LHCN-M2 (cell line): Measurements from ENCODE around the gene STXBP2. TPM values are rescaled to one million over a fixed set of nuclear protein-coding genes. Genes with fewer than 3 reads are reported as not detected.

ENCODE experiments used
- DNase-seq: peaks from one replicate; pipeline ENCODE4 v3.0.0-alpha.2; 2012; ENCODE audit warnings: low read depth
- total RNA-seq: library from RNA; depleted of rRNA; stranded (reverse); fragments of >200 nt; gene quantifications from 2 replicates; pipeline ENCODE4 v1.2.3, GENCODE V29; 2014; rRNA removed

STXBP2 gene
- total RNA-seq, 1 experiment from 2014 or later = 0.11 TPM

DNA sequence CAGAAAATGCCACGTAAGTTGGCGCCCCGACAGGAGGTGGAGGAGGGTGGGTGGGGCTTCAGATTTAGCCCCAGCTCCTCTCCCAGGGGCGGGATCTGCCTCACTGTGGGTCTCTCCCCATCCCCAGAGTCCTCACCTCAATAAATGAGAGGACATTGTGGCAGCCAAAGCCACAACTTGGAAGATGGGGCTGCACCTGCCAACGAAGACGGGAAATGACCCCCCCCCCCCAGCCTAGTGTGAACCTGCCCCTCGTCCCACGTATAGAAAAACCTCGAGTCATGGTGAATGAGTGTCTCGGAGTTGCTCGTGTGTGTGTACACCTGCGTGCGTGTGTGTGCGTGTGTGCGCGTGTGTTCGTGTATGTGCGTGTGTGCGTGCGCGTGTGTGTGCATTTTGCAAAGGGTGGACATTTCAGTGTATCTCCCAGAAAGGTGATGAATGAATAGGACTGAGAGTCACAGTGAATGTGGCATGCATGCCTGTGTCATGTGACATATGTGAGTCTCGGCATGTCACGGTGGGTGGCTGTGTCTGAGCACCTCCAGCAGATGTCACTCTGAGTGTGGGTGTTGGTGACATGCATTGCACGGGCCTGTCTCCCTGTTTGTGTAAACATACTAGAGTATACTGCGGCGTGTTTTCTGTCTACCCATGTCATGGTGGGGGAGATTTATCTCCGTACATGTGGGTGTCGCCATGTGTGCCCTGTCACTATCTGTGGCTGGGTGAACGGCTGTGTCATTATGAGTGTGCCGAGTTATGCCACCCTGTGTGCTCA, 42.3 kb downstream of the STXBP2 start:
- no peak for DNase-seq

GRCh38 chr19:7679771-7680605, 43.1 kb downstream of the STXBP2 start:
- no peak for DNase-seq

DNA sequence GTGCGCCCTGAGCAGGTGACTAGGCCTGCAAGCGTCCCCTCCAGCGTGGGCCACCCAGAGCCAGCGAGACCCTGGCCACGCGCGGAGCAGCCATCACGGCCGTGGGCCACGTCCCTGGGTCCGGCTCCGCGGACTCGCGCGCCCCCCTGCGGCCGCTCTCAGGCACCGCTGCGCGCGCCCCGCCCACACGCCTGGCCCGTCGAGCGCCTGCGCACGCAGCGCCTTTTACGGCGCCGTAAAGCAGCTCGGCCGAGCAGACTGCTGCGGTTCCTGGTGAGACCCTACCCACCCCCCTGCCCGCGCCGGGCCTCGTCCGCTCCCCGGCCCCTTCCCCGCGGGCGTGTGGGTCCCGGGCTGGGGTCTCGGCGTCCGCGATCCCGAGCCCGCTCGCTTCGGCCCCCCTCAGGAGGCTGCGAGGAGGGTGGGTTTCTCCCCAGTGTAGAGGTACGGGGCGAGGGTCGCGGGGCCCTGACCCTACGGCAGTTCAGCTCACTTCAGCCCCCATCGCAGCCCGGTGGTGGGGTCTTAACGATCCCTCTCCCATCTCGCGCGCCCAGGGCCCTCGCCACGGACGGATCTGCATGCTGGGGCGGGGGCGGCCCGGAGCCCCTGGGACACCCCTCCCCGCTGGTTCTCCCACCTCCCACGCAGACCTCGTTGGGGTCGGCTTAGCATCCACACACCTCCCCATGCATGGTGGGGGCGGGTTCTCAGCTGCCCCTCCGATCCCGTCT, 43.9 kb downstream of the STXBP2 start, which contains the start of gene TRAPPC5:
Gene TRAPPC5 (plus strand): TSS at position 228 of the 734 bp plus-strand sequence. CDS start 1,421 bp downstream, outside the sequence.
- DNase-seq = peak; percentile 67

DNA sequence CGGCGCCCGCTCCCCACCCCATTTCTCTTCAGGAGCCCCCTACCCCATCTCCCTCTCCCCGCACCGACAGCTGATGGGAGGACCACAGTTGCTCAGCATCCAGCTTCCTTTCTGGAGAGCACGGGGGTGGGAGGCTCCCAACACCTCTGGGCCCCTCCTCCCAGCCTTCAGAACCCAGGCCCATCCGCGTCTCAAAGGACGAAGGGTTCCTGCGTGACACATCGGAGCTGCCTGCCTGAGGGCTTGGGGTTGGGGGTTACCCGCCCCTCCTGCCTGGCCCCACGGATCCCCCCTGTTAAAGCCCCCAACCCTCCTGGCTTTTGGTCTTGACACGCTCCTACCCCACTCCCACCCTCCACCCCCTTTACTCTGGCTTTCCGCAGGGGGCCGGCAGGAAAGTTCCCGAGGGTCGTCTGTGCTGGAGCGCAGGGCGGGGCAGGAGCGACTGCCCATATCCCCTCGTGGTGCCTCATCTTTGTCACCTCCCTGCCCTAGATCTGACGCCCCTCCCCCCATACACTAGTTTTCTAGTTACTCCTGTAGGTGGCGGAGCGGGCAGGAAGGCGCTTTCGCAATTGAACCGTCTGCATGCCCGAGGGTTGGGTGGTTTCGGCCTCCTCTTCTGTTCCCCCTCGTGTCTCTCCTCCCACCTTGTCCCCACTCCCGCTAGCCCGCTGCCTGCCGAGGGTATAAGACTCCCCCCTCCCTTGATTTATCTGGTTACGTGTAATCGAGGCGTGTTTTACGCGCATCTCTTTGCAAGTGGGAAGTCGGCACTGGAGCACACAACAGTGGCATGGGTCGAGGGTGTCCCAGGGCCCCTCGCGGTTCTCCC, 44.6 kb downstream of the STXBP2 start:
- peak; percentile 67 for DNase-seq

DNA sequence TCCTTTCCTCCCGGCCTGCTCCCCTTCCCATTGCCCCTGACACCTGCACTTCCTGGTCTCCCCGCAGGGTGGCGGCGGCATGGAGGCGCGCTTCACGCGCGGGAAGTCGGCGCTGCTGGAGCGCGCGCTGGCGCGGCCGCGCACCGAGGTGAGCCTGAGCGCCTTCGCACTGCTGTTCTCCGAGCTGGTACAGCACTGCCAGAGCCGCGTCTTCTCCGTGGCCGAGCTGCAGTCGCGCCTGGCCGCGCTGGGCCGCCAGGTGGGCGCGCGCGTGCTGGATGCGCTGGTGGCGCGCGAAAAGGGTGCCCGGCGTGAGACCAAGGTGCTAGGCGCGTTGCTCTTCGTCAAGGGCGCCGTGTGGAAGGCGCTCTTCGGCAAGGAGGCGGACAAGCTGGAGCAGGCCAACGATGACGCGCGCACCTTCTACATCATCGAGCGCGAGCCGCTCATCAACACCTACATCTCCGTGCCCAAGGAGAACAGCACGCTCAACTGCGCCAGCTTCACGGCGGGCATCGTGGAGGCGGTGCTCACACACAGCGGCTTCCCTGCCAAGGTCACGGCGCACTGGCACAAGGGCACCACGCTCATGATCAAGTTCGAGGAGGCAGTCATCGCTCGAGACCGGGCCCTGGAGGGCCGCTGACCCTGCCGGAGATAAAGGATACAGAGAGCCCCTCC, 45.4 kb downstream of the STXBP2 start:
- no peak for DNase-seq

DNA sequence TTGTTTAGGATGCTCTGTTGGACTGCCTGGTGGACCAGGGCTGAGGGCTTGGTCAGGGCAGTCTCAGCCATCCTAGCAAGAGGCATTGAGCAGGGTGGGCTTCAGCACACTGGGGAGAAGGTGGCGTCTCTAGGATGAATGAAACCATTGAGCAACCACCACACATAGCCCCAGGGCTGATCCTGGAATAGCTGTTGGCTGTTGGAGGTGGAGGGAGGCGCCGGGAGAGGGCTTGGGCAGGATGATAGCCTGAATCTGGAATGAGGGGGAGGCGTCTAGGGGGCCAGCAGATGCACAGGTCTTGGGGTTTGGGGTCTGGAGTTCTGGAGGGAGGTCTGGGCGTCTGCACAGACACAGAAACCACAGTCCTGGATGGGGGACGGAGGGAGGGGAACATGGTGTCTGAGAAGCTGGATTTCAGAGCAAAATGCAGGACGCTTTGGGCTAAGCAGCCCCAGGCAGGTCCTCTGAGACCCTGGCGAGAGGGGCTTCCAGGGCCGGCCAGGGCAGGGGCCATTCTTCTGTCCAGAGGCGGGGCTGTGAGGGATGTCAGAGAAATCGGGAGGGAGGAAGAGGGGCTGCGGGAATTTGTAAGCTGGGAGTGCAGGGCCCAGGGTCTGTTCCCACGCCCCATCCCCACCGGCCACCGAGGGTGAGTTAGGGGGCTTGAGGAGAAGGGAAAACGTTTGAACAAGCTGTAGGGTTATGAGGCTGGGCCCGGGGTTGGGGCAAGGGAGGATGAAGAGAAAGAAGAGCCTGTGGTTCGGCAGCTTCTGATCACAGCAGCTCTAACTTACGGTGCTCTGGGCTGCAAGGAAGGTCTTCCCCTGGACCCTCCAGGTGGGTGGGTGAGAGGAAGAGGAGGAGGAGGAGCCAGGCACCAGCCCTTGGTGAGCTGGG, 48.9 kb downstream of the STXBP2 start:
- no peak for DNase-seq

- DNase-seq = no peak
These were observed 50.3 kb downstream of the STXBP2 start for GRCh38 chr19:7687177-7687576.

DNA sequence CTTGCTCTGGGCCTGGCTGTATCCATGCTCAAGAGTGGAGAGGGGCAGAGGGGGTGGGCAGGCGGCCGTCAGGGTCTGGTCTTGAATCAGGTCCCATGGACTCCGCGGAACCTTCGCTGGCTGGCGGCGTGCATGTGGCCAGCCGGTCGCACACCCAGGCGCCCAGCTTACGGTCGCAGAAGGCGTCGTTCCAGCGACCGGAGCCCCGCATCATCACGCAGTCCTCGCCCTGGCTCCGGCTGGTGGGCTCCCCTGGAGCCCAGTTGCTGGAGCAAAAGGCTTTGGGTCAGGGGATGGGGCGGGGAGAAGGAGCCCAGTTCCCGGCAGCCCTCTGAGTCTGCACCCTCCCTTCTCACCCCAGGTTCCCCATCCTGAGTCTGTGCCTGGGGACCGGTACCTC, 52.3 kb downstream of the STXBP2 start:
- DNase-seq = no peak

GRCh38 chr19:7690779-7691258, 53.9 kb downstream of the STXBP2 start:
- DNase-seq = no peak

DNA sequence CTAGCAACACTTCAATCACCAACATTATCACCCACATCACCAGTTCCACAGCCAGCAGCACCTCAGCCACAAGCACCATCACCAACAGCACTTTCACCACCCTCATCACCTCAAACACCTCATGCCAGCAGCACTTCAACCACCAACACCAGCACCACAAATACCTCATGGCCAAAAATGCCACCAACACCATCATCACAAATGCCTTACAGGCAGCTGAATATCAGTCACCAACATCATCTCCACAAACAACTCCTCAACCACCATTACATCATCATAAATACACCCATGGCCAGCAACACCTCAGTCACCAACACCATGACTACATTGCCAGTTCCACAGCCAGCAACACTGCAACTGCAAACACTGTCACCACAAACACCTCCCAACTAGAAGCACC, 54.6 kb downstream of the STXBP2 start:
- no peak for DNase-seq

DNA sequence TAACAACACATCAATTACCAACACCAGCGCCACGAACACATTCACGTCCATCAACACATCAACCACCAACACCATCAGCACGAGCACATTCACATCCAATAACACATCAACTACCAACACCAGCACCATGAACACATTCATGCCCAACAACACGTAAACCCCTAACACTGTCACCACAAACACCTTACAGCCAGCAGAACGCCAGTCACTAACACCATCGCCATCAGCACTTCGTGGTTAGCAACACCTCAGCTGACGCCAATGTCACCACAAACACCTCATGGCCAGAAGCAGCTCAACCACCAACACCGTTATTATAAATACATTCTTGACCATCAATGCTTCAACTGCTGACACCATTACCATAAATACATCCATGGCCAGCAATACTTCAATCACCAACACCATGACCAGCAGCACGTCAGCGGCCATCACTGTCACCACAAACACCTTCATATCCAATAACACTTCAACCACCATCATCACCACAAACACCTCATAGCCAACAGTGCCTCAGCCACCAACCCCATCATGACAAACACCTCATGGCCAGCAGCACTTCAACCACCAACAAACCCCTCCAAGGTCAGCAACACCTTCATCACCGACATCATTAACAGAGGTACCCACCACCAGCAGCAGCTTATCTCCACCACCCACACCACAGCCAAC, 55.6 kb downstream of the STXBP2 start:
- no peak for DNase-seq

- DNase-seq = no peak
These were observed 57.6 kb downstream of the STXBP2 start for GRCh38 chr19:7694499-7694898.

Other genes with a start within 250 kb of the STXBP2 start
- 3.5 and 3.8 TPM in 2 replicates for gene PEX11G, start 148.1 kb upstream of the STXBP2 start, total RNA-seq
- 59.1 and 59.6 TPM in 2 replicates for gene ZNF358, start 121.0 kb upstream of the STXBP2 start, total RNA-seq
- 7.4 and 8.9 TPM in 2 replicates for gene MCOLN1, start 114.5 kb upstream of the STXBP2 start, total RNA-seq
- gene PNPLA6, start 101.4 kb upstream of the STXBP2 start, total RNA-seq = 64.7 and 81.5 TPM in 2 replicates
- not detected in 2 replicates for gene CAMSAP3, start 41.2 kb upstream of the STXBP2 start, total RNA-seq
- gene XAB2, start 7.6 kb upstream of the STXBP2 start, total RNA-seq = 37.1 and 39.0 TPM in 2 replicates
- gene PET100, start 7.3 kb upstream of the STXBP2 start, total RNA-seq = 6.4 and 13.1 TPM in 2 replicates
- gene PCP2, start 3.4 kb upstream of the STXBP2 start, total RNA-seq = not detected in 2 replicates
- not detected in 2 replicates for gene RETN, start 31.9 kb downstream of the STXBP2 start, total RNA-seq
- gene MCEMP1, start 40.0 kb downstream of the STXBP2 start, total RNA-seq = not detected in 2 replicates
- 96.8 and 101 TPM in 2 replicates for gene TRAPPC5, start 43.7 kb downstream of the STXBP2 start, total RNA-seq
- not detected in 2 replicates for gene FCER2, start 65.0 kb downstream of the STXBP2 start, total RNA-seq
- gene CLEC4G, start 95.0 kb downstream of the STXBP2 start, total RNA-seq = not detected in 2 replicates
- gene CD209, start 110.4 kb downstream of the STXBP2 start, total RNA-seq = not detected in 2 replicates
- not detected in 2 replicates for gene CLEC4M, start 126.1 kb downstream of the STXBP2 start, total RNA-seq
- 19.5 and 21.5 TPM in 2 replicates for gene EVI5L, start 193.1 kb downstream of the STXBP2 start, total RNA-seq
- not detected in 2 replicates for gene PRR36, start 237.3 kb downstream of the STXBP2 start, total RNA-seq